Measurements from ENCODE around the gene THSD4.

THSD4 gene

DNA sequence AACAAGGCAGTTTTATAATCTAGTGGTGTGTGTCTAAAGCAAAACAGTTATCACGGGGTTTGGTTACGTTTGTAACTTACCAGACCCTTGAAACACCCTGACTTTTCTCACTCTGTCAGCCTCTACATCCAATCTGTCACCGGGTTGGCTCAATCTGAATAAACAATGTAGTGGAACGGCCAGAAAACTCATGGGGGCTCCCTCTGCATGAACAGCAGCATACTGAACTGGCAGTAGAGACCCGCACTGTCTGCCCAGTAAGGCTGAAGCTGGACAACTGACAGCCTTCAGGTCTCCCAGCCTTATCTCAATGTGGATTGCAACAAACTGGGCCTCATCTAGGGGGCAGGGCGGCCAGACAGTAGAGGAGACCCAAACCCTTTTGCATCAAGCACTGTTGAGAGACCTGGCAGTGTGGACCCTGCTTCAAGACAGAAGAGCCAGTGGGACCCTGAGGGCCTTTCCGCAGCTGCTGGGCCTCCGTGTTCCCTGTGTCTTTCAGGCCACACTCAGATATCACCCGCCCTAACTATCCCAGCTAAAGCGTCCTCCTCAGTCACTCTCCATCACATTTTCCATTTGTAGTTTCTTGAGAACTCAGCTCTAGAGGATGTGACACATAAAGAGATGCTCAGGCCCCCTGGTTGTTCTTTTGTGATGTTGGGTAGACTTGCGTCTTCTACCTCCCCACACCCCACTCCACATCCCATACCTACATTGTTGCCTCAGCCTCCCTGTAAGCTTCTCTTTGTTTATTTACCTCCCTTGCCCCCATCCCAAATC is 513.9 kb downstream of the THSD4 start:
- DNase-seq (ENCODE audit: low spot score), result no peak

DNA sequence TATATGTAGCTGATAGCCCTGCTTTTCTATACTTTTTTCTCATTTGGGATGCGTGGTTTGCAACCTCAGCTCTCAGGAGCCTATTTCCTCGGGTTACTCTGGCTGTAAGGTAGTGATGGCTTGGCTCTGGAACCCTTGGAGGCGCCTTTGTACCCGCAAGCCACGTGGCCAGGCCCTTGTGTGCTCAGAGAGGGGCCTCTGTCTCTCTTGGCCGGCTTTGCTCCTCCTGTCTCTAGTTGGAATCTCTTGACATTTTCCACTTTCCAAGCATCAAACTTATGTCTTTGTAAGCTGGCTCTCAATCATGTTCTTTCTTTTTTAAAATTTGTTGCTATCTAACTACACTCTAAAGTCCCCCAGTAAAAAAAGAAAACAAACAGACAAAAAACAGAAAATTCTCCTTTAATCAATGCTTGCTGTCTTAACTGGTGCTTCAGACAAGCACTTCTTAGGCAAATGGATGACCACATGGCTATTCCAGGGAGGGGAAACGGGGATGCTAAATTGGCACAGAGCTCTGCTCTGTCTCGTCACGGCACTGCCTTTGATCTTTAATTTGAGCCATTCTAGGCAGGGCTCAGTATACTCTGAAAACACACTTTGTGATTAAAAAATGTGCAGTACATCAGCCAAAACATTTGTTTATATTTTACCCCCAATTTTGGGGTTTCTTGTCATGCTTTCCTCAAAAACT is 514.7 kb downstream of the THSD4 start:
- no peak for DNase-seq (ENCODE audit: low spot score)

DNA sequence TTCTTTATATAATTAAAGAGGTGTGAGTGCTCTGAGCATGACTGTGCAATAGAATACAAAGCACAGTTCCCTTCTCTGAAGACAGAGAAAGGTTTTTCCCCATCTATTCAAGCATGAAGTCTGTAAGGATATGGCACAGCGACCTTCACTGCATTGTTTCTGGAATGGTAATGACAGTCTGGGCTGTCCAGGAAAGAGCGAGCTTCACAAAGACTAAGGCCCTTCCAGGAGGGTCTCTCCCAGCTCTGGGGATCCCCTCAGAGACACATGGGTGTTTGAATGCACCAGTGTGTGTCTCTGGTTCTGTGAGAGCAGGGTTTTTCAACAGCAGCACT is 515.2 kb downstream of the THSD4 start:
- no peak for DNase-seq (ENCODE audit: low spot score)

DNA sequence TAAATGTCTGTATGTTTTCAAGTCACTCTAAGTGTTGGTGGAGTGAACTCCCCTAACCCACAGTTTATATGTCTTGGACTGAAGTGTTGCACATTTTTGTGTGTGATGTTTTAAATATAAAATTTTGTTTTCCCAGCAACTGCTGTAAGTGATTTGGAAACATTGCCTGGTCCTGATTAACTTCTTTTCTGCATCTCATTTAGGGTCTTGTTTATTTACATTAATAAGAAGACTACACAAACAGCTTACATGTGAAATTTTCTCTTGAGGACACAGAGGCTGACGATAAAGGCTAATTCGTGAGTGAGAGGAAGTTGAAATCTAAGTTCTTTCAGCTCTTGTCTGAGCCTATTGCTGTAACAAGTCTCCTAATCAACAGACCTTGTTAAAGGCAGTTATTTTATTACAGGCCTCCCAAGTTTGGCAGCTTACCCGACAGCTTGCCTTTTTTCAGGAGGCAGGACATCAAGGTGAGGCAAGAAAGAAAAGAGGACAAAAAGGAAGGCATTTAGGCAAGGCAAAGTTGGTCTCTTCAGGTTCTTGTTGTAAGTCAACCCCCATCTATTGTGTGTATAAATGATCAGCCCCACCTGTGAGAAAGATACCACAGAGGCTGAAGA is 517.4 kb downstream of the THSD4 start:
- no peak for DNase-seq (ENCODE audit: low spot score)

DNA sequence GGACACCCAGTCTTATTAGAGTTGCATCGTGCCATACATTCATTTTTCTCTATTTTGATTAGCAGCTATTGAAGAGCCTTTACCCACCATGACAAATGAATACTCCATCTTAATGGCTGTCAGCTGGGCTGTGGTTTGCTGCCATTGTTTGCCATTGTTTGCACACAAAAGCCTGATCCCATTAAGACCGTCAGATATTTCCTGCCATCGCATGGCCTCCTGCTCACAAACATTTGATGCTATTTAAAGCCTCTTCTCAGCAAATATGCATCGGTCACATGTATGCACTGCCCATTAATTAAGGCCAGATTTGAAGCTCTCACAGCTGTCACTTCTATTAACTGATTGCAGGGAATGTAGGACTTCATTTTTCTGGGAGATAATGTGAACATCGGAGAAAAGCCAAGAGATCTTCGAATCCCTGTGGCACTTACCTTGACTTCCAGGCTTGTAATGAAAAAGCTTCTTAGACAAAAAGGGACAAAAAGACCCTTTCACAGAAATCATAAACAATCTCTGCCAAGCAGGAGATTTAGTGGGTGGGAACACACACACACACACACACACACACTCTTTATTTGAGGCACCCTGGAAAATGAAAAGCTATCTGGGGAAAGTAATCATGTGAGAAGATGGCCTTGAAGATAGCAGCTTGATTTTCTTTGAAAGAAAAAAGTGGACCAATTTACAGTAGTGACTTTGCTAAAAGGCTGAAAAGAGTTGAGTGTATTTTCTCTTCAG is 519.7 kb downstream of the THSD4 start:
- DNase-seq (ENCODE audit: low spot score), result no peak

DNA sequence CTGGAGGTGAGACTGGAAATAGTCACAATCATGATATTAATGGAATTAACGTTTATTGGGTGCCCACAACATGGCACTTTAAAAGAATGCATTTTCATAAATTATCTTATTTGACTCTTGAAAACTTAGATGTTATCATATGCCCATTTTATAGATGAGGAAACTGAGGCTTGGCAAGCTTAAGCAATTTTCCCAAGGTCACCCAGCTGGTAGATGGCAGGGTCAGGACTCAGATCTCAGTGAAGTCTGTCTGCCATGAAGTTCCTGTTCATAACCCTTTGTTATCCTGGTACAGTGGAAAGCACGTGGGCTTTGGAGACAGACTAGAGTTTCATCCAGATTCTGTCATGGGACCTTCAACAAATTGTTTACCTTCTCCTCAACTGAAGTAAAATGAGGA is 520.5 kb downstream of the THSD4 start:
- DNase-seq (ENCODE audit: low spot score), result no peak

DNA sequence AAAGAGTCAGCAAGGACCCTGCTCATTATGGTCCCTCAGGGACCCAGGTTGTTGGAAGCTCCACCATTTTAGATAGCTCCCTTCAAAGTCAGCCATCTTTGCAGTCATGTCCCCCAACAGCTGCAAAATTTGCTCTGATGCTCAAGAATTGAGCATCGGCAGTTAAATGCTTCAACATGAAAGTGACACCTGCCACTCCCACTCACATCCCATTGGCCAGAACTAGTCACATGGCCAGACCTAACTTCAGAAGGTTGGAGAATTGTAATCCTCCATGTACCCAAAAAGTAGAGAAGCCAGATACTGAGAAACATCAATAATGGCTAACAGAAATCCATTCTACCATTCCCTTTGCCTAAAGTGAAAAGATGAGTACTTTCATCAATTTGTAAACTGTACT is 523.6 kb downstream of the THSD4 start:
- DNase-seq (ENCODE audit: low spot score), result no peak

DNA sequence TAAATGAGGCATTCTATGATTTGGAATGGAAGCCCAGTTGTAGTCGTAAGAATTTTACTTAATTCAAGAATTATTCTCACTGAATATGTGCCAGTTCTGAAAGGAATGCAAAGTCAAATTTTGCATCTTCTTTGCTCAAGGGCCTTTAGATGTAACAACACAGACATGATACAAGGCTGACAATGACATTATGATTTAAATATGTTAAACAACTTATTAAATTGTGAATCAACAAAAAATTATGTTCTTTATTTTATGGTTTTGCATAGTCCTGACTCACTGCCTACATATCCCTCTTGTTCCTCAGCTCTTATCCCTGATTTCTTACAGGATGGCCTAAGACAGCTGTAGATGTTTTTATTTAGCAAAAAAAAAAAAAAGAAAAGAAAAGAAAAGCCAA is 524.2 kb downstream of the THSD4 start:
- DNase-seq (ENCODE audit: low spot score), result no peak

DNA sequence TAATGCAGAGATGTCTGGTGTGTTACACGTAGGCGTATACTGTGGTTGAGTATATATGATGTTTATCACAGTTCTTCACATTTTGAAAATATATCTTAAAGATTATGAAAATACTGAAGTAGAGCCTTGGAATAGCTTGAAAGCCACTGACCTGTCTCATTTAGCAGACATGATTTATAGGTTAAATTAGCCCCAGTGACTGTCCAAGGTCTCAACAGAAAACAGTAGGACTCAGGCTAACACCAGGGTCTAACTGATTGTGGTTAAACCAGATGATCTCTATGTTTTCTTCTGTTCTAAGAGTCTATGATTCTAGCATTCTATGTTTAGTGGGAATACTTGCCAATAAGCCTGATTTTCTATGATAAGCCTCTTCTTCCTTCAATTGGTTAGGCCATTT is 528.6 kb downstream of the THSD4 start:
- no peak for DNase-seq (ENCODE audit: low spot score)

DNA sequence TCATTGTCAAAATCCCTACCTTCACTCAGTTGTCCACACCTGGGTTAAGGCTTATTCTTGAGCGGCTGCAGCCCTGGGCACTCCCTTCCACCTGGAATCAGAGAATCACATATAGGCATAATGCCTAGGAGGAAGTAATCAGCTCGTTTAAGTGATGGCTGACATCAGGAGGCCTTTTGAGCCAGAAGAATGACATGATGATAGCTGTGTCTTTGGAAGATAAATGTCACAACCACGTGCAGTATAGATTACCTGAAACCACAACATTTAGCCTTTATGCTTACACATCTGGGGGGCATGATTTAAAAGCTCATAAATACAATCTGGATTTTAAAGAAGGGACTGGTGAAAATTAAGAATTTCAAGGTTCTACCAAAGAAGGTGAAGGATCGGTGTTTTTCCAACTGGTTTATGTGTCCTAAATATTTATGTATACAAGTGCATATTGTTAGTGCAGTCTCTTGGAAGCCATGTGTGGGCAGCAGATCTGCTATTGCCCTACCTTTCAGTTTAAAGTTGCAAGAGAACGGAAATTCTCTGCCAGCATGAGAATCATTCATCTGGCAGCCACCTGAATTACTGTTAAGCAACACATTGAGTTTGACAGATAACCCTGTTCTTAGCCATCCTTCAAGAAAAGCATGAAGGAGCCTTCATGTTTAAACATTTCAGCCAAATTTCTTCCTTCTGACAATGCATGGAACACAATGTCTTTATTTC is 531.7 kb downstream of the THSD4 start:
- no peak for DNase-seq (ENCODE audit: low spot score)

DNA sequence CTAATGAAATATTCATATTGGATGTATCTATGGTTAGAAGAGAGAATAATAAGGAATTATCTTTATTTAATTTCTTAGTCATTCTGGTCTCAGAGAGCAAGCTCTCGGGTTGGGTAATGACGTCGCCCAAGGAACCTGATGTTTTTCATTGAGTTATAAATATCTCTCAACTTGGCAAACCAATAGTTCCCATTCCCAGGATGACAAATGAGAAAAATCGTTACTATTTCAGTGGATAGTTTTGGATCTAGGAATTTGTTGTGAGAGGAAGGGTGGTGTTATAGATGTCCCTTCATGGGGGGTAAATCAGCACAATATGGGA is 532.2 kb downstream of the THSD4 start:
- no peak for DNase-seq (ENCODE audit: low spot score)

DNA sequence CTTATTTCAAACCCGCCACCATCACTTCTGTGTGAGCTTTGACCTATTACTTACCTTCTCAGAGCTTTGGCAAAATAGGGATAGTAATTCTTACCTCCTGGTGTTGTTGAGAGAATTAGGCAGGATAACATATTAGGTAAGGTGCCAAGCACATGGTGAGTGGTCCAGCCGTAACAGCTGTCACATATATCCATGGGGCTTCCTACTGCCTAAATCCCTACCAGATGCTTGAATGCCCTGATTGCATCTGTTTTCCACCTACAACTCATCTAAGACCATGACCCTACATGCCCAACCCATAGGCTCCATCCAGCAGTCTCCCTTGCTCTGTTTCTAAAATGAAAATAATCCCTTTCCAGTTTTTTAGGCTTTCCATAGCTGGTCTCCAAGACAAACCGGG is 532.8 kb downstream of the THSD4 start:
- DNase-seq (ENCODE audit: low spot score), result no peak

DNA sequence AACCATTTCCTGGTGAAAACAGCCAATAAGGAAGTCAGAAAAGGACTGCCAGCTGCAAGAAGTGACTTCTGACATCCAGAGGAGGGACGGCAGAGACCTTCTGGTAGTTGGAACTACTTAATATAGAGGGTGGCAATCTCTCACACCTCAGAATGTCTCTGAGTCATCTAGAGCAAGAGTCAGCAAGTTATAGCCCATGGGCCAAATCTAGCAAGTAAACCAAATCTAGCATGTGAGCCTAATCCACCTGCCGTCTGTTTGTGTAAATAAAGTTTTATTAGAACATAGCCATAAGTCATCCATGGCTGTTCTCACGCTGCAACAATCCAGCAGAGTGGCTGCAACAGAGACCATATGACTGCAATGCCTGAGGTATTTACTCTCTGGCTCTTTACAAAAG is 534.6 kb downstream of the THSD4 start:
- DNase-seq (ENCODE audit: low spot score), result no peak

DNA sequence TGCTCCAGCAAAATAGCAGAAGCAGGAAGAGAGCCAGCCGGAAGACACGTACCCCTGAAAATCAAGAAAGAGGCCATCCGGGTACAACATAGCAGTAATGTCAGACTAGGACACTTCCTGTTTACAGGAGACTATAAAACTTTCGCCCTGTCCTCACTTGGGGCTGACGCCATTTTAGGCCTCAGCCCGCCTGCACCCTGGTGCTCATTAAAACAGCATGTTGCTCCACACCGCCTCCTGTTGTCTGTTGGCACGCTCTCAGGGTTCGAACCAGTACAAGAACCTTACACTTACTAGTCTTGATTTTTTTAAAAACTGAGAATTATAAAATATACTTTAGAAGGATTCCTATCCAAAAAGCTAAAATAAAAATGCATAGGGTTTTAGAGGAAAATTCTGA is 535.3 kb downstream of the THSD4 start:
- DNase-seq (ENCODE audit: low spot score), result no peak

DNA sequence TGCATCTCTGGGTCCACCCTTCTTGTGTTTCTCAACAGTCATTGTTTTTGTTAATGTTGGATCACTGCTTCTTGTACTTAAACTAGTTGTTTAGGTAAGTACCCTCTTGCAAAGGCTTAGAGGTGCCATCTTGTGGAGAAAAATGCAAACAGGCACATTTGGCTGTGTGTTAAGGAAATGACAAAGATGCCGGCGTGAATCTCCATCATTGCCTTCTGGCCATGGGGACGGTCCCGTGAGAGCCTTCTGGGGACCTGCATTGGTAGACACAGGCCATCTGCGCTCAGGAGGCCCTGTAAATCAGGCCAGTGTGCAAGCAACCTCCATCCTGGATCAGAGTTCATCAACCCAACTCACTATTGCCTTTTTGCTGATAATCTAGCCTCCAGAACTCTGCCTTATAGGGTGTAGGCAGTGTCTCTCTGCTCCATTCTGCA is 536.5 kb downstream of the THSD4 start:
- DNase-seq (ENCODE audit: low spot score), result no peak

DNA sequence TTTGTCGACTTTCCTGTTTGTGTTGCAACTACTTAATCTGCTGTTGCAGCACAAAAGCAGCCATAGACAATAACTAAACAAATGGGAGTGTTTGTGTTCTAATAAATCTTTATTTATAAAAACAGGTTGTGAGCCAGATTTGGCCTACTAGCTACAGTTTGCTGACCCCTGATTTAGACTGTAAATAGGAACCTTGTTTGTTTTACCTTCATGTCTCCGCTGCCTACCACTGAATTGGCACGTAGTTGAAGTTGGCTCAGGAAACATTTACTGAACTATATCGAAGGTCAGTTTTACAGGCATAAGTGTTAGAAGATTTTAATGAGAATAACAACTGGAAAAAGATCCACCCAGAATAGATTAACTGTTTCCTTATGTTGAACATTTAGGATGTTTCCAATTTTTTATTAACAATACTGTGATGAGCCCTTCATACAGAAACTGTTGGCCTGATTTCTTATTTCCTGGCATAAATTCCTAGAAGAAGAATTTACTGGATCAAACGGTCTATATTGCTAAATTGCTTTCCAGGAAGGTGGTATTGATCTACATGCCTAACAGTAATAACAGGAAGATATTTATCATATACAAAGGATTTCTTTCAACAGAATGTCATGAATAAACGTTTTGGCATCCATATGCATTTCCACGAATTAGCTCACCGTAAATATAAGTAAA is 538.9 kb downstream of the THSD4 start:
- no peak for DNase-seq (ENCODE audit: low spot score)

DNA sequence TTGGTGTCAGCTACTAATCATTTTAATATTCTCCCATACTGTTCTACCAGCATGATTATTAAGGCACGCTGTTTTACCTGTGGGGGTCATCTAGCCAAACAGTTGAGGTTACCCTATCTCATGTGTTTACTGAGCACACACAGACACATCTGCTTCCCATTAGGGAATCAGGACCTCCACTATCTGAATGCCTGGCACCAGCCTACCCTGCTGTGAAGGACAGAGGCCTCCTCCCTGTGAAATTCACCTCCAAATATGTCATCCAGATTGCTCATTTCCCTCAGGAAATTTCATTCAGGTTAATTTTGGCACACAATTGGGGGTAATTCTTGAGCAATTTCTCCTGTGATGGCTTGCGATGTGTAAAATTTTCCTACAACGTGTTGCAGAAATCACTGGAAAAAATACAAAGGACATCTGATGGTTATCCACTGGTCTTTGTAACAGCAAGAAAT is 539.5 kb downstream of the THSD4 start:
- no peak for DNase-seq (ENCODE audit: low spot score)

DNA sequence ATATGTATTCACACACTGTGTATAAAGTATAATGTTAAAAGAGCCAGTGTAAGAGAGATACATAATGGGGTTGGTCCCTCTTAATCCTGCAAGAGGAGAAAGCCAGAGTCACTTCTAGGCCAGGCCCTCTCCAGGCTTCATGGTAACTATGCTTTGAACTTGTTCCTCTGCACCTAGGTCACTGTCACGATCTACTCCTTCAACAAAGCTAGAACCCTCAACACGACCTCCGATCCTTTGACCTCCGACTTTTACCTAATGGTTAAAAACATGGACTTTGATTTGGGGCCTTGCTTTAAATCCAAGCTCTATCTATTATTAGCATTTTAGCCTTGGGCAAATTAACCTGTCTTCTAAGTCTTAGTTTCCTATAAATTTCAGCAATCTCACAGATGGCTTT is 541.2 kb downstream of the THSD4 start:
- no peak for DNase-seq (ENCODE audit: low spot score)

DNA sequence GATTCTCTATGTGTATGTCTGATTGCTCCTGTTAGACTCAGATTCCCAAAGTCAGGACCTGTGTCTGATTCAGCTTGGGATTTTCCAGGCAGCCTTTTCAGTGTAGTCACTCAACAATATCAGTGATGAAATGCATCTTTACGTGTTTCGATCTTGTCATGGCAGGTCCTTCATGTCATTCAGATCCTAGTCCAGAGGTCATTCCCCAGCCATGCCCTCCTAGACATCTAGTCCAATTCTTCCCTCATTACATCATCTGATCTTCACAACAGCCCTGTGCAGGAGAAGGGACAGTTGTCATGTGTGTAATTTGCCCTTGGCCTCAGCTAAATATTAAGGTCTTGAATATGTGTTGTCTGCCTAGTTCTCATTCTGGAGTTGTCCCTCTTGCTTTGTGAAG is 541.9 kb downstream of the THSD4 start:
- no peak for DNase-seq (ENCODE audit: low spot score)

DNA sequence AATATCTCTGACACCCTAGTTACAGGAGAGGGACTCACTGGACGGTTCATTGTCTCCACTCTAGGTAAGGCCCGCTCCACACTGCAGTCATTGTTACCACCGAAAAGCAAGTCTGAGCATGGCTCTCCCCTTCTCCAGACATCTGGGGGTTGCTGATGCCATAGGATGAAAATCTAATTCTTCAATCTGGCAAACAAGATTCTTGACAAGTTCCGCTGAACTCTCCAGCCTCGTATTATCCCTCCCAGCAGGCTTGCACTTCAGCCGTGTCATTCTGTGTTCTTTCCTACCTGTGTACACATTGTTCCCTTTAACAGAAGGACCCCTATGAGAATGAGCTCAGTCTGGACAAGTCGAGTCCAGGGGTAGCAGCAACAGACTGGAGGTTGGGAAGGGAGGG is 542.8 kb downstream of the THSD4 start:
- DNase-seq (ENCODE audit: low spot score), result no peak

DNA sequence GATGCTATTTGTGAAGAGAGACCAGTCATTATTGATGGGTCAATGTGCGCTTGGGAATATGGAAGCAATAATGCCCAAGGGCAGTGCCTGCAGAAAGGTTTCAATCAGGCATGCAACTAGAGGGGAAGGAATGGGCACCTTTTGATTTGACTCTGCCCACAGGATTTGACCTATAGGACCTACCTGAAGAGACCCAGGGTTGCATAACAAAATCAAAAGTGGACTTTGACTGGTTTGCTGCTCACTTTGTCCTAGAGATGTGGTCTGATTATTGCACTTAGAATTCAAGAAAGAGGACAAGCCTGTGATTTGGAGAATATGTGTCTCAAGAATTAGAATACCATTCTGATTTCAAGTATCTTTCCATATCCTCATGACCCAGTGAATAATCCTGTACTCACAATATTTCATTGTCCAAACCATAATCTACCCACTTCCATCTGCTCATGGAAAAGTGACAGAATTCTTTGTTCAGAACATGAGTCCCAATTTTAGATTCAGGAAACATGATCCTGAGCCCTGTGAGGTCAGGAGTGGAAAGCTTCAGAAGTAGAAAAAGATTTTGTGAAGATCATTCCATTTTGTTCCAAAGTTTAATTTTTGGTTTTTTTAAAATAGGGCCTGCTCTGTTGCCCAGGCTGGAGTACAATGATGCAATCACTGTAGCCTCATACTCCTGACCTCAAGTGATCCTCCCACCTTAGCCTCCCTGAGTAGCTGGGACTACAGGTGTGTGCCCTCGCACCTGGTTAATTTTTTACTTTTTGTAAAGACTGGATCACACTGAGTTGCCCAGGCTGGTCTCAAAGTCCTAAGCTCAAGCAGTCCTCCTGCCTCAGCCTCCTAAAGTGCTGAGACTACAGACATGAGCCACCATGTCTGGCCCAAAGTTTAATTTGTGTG is 543.8 kb downstream of the THSD4 start:
- DNase-seq (ENCODE audit: low spot score), result no peak
